Measurements from ENCODE around the gene PEMT.

- TF ChIP-seq POLR2A (IDR thresholded peaks at IDR 0.05) (no peak), CTCF (IDR thresholded peaks at IDR 0.05) (no peak)
These were observed 122.2 kb downstream of the PEMT start for GRCh38 chr17:17469358-17469757.
